ENCODE data around the gene CLIP1.
"Not testable (repeated sequence)": the region's sequence is repeated elsewhere in the genome, so short reads cannot be mapped to it uniquely, and the experiment has no call there.

- TF ChIP-seq CTCF (IDR thresholded peaks at IDR 0.05; ENCODE audit: low read length); EZH2 (optimal IDR thresholded peaks at IDR 0.05; ENCODE audit: low read depth, low read length): not testable (repeated sequence)
Observed at GRCh38 chr12:122376751-122377150, 45.7 kb downstream of the CLIP1 start.
